HepG2 (cell line): ENCODE measurements around the gene GRHL3. TPM values are rescaled to one million over a fixed set of nuclear protein-coding genes. Genes with fewer than 3 reads are reported as not detected.

ENCODE experiments used
- ATAC-seq: fragments of 200-7000 bp; cut with Tn5 transposase; 3 replicates; pipeline ENCODE4 v1.9.1; 2020; ENCODE audit warnings: mild to moderate bottlenecking, moderate library complexity
- BruUV-seq: library from RNA; stranded (reverse); fragments of 400-500 nt; replicated peaks from 2 replicates; lab custom pipeline; 2021; lab: Mats Ljungman, UMichigan
- CTCF ChIA-PET: fragments of 300-600 bp; formaldehyde crosslinking; extraction: SDS; loops from one replicate; lab custom pipeline; 2021; ENCODE audit warnings: low total read pairs, inconsistent platforms, low intra/inter-chr PET ratio; lab: Yijun Ruan, JAX
- POLR2A ChIA-PET: fragments of 350-600 bp; sonication (Branson Sonifier 250); formaldehyde crosslinking; loops from one replicate; lab custom pipeline; 2020; ENCODE audit warnings: antibody characterized with exemption, inconsistent platforms; lab: Yijun Ruan, JAX
- DNase-seq: peaks from one replicate; pipeline ENCODE4 v3.0.0-alpha.2; 2015; ENCODE audit warnings: low spot score
- FAIRE-seq: peaks from 3 replicates; lab custom pipeline; 2011; peaks lifted over from hg19 to GRCh38; lab: Jason Lieb, UNC
- H2AFZ ChIP-seq: one replicate; pipeline ENCODE4 v1.6.1; 2011; ENCODE audit warnings: low read length, inconsistent platforms
- H3K27ac ChIP-seq: fragments of 300-600 bp; 3 replicates; pipeline ENCODE4 v1.8.0; 2011; ENCODE audit warnings: mixed run types, mild to moderate bottlenecking, mixed read lengths, low read length, inconsistent platforms; ENCODE audit not compliant: insufficient read depth; ENCODE audit errors: extremely low read length
- H3K27me3 ChIP-seq, 2 experiments: fragments of 200-600 bp in 1 of 2; 2 replicates in 1 of 2; 3 replicates in 1 of 2; pipeline versions ENCODE4 v1.6.0 to v1.8.0; 2011; ENCODE audit warnings: low read length in 2 of 2, mild to moderate bottlenecking in 2 of 2, moderate library complexity in 2 of 2, inconsistent platforms in 1 of 2; ENCODE audit not compliant: insufficient read depth in 2 of 2, control insufficient read depth in 1 of 2
- H3K36me3 ChIP-seq, 2 experiments: fragments of 200-600 bp in 1 of 2; replicated peaks in 1 of 2; 2 replicates in 1 of 2; 3 replicates in 1 of 2; pipeline versions ENCODE4 v1.5.1 to v1.8.0; 2011; ENCODE audit warnings: low read length in 2 of 2, inconsistent platforms in 1 of 2; ENCODE audit not compliant: insufficient read depth in 2 of 2, control insufficient read depth in 1 of 2
- H3K4me1 ChIP-seq: 2 replicates; pipeline ENCODE4 v1.5.1; 2012; ENCODE audit warnings: low read length, inconsistent platforms; ENCODE audit not compliant: insufficient read depth
- H3K4me2 ChIP-seq: 2 replicates; pipeline ENCODE4 v1.6.0; 2011; ENCODE audit warnings: low read depth, low read length, inconsistent platforms
- H3K4me3 ChIP-seq, 3 experiments: fragments of 200-600 bp in 1 of 3; sonication (generic), shearing (Covaris generic) in 1 of 3; replicated peaks in 1 of 3; 2 replicates each; pipeline ENCODE4 v1.5.1; 2011 to 2016; ENCODE audit warnings: low read length in 3 of 3, inconsistent platforms in 2 of 3, low read depth in 2 of 3, mild to moderate bottlenecking in 2 of 3, control low read depth in 1 of 3, mixed read lengths in 1 of 3; ENCODE audit not compliant: insufficient read depth in 1 of 3
- H3K79me2 ChIP-seq: one replicate; pipeline ENCODE4 v1.6.1; 2011; ENCODE audit warnings: low read length, inconsistent platforms; ENCODE audit not compliant: insufficient read depth
- H3K9ac ChIP-seq: 2 replicates; pipeline ENCODE4 v1.6.0; 2011; ENCODE audit warnings: mild to moderate bottlenecking, low read depth, low read length, inconsistent platforms; ENCODE audit not compliant: insufficient read depth
- H3K9me3 ChIP-seq: 2 replicates; pipeline ENCODE4 v1.5.1; 2012; ENCODE audit warnings: mild to moderate bottlenecking, low read length
- H4K20me1 ChIP-seq: 2 replicates; pipeline ENCODE4 v1.6.0; 2011; ENCODE audit warnings: inconsistent platforms, mild to moderate bottlenecking, low read length, moderate library complexity; ENCODE audit not compliant: insufficient read depth
- CCDC6 ChIP-seq: sonication (generic); formaldehyde crosslinking; IDR thresholded peaks from 2 replicates; pipeline ENCODE4 v1.8.1; 2022; ENCODE audit warnings: mild to moderate bottlenecking, missing genetic modification reagents, moderate library complexity
- NFE2 ChIP-seq: sonication (generic); formaldehyde crosslinking; IDR thresholded peaks from 2 replicates; pipeline ENCODE4 v1.4.0; 2020; ENCODE audit warnings: missing genetic modification reagents
- PRMT3 ChIP-seq: sonication (generic); formaldehyde crosslinking; IDR thresholded peaks from 2 replicates; pipeline ENCODE4 v1.8.1; 2022; ENCODE audit warnings: low read depth, mild to moderate bottlenecking, moderate library complexity, missing genetic modification reagents, borderline replicate concordance
- RBAK ChIP-seq: sonication (generic); formaldehyde crosslinking; IDR thresholded peaks from 2 replicates; pipeline ENCODE4 v1.5.1; 2020; ENCODE audit warnings: mild to moderate bottlenecking, missing genetic modification reagents
- ZFX ChIP-seq: sonication (generic); formaldehyde crosslinking; IDR thresholded peaks from 2 replicates; pipeline ENCODE4 v1.4.0; 2020; ENCODE audit warnings: mild to moderate bottlenecking, low read depth, missing genetic modification reagents, moderate library complexity
- ZMAT3 ChIP-seq: sonication (generic); formaldehyde crosslinking; conservative IDR thresholded peaks from 2 replicates; pipeline ENCODE4 v1.7.0; 2021; ENCODE audit warnings: missing genetic modification reagents
- ZNF24 ChIP-seq: fragments of 450-650 bp; IDR thresholded peaks from 2 replicates; pipeline ENCODE4 v1.6.1; 2017; ENCODE audit warnings: antibody characterized with exemption, mild to moderate bottlenecking
- ZNF383 ChIP-seq: sonication (generic); formaldehyde crosslinking; IDR thresholded peaks from 2 replicates; pipeline ENCODE4 v1.4.0; 2020; ENCODE audit warnings: missing genetic modification reagents, mild to moderate bottlenecking, borderline replicate concordance
- ZNF558 ChIP-seq: sonication (generic); formaldehyde crosslinking; IDR thresholded peaks from 2 replicates; pipeline ENCODE4 v1.9.0; 2022; ENCODE audit warnings: mild to moderate bottlenecking, missing genetic modification reagents, borderline replicate concordance
- ZNF589 ChIP-seq: sonication (generic); formaldehyde crosslinking; conservative IDR thresholded peaks from 2 replicates; pipeline ENCODE4 v1.8.0; 2022; ENCODE audit warnings: mild to moderate bottlenecking, moderate library complexity, missing genetic modification reagents
- ZNF768 ChIP-seq: sonication (generic); formaldehyde crosslinking; IDR thresholded peaks from 2 replicates; pipeline ENCODE4 v1.4.0; 2020; ENCODE audit warnings: missing genetic modification reagents
- ZNF792 ChIP-seq: IDR thresholded peaks from 2 replicates; pipeline ENCODE4 v1.6.1; 2016
- ZSCAN31 ChIP-seq: sonication (generic); formaldehyde crosslinking; IDR thresholded peaks from 2 replicates; pipeline ENCODE4 v1.5.0; 2020; ENCODE audit warnings: low read depth, mild to moderate bottlenecking, missing genetic modification reagents
- WGBS: methylation state at CpG from one replicate; pipeline ENCODE4 v1.1.6; 2017; ENCODE audit warnings: low lambda C conversion rate; 5-methylcytosine and 5-hydroxymethylcytosine counted together
- in situ Hi-C: cut with HindIII; loops from 2 replicates; pipeline ENCODE4 v1.10.0; 2017; ENCODE audit warnings: low pct_unique_long_range_greater_than_20kb; ENCODE audit not compliant: extremely low pct_ligation_motif_present
- intact Hi-C: fragments of 100-400 bp; cut with micrococcal nuclease; formaldehyde crosslinking; loops from one replicate; pipeline ENCODE4 v1.10.0; 2022; ENCODE audit not compliant: unreplicated experiment
- polyA plus RNA-seq, 8 experiments: library from polyadenylated mRNA; depleted of rRNA in 3 of 8; stranded (reverse) in 7 of 8; unstranded in 1 of 8; fragments of >200 nt; fragmentation: Illumina TruSeq in 4 of 8; extraction: Trizol in 4 of 8; gene quantifications; 2 replicates each; pipeline versions ENCODE4 v1.2.1 to v1.2.3, GENCODE V29; 2011 to 2016; ENCODE audit warnings: low read depth in 4 of 8, missing spikeins in 1 of 8, mixed read lengths in 1 of 8; ENCODE audit not compliant: insufficient read depth in 1 of 8
- total RNA-seq, 5 experiments: library from RNA; depleted of rRNA; stranded (reverse); fragments of >200 nt; fragmentation: Illumina TruSeq; extraction: Trizol; gene quantifications; 2 replicates each; pipeline ENCODE4 v1.2.3, GENCODE V29; 2016; ENCODE audit warnings: low read depth in 1 of 5
- TF ChIP-seq, protein P1 (sequence below): sonication (generic); formaldehyde crosslinking; IDR thresholded peaks from 2 replicates; pipeline ENCODE4 v1.5.1; 2020; ENCODE audit warnings: missing genetic modification reagents, mild to moderate bottlenecking, borderline replicate concordance
- TF ChIP-seq, protein P2 (sequence below): sonication (generic); formaldehyde crosslinking; IDR thresholded peaks from 2 replicates; pipeline ENCODE4 v1.4.0; 2020; ENCODE audit warnings: mild to moderate bottlenecking, missing genetic modification reagents, borderline replicate concordance

Gene GRHL3
- total and polyA plus RNA-seq, 2 of the 13 experiments (the other 11 are each of a cell fraction or from before 2014, with no cell fraction given) = not detected

DNA sequence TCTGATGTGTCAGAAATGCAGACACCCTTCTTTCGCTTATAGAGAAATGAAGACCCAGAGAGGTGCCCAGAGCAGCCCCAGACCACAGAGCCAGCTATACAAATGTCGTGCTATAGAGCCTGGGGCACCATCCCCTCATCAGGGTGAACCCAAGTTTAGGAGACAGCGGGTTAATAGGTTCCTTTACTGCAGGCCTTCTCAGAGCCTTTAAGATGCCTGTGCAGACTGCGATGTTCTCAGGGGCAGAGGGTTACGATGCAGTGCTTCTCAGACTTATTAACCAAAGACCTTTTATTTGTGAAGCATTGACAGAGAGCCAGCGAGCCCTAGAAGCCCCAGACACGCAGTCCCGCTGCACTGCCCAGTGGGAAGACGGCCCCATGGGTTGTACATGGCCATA lies 47.5 kb downstream of the GRHL3 start:
- Histone ChIP-seq H3K27me3 (no peaks in the 10 kb centered on the region), H3K4me3 (no peak overlapping the region), H3K27ac (no peak overlapping the region), H3K4me1 (no peaks in the 10 kb centered on the region), H3K36me3 (no peaks in the 10 kb centered on the region), H3K4me2 (no peak overlapping the region), H3K9ac (no peak overlapping the region)
- in situ Hi-C loops (no loop called here), intact Hi-C loops (no loop called here)
- DNase-seq = no peak
- 84% methylated on average over 9 of the region's 9 CpGs for WGBS
- CTCF ChIA-PET = no interaction called here
- FAIRE-seq = no peak
- TF ChIP-seq PRMT3 = no peak
- TF ChIP-seq ZMAT3 = no peak
- no peak for TF ChIP-seq ZNF383 (CRISPR knock-in tag)
- TF ChIP-seq CCDC6 = no peak
- no peak for TF ChIP-seq ZNF24
- no peak for TF ChIP-seq ZNF792 (CRISPR knock-in tag)
- TF ChIP-seq, protein P1, sequence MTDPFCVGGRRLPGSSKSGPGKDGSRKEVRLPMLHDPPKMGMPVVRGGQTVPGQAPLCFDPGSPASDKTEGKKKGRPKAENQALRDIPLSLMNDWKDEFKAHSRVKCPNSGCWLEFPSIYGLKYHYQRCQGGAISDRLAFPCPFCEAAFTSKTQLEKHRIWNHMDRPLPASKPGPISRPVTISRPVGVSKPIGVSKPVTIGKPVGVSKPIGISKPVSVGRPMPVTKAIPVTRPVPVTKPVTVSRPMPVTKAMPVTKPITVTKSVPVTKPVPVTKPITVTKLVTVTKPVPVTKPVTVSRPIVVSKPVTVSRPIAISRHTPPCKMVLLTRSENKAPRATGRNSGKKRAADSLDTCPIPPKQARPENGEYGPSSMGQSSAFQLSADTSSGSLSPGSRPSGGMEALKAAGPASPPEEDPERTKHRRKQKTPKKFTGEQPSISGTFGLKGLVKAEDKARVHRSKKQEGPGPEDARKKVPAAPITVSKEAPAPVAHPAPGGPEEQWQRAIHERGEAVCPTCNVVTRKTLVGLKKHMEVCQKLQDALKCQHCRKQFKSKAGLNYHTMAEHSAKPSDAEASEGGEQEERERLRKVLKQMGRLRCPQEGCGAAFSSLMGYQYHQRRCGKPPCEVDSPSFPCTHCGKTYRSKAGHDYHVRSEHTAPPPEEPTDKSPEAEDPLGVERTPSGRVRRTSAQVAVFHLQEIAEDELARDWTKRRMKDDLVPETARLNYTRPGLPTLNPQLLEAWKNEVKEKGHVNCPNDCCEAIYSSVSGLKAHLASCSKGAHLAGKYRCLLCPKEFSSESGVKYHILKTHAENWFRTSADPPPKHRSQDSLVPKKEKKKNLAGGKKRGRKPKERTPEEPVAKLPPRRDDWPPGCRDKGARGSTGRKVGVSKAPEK (CRISPR knock-in tag) = no peak
- TF ChIP-seq ZSCAN31 (CRISPR knock-in tag) = no peak
- TF ChIP-seq RBAK (CRISPR knock-in tag) = no peak
- no peak for TF ChIP-seq NFE2
- no peak for TF ChIP-seq ZNF768
- no peak for TF ChIP-seq ZNF558 (CRISPR knock-in tag)
- TF ChIP-seq, protein P2, sequence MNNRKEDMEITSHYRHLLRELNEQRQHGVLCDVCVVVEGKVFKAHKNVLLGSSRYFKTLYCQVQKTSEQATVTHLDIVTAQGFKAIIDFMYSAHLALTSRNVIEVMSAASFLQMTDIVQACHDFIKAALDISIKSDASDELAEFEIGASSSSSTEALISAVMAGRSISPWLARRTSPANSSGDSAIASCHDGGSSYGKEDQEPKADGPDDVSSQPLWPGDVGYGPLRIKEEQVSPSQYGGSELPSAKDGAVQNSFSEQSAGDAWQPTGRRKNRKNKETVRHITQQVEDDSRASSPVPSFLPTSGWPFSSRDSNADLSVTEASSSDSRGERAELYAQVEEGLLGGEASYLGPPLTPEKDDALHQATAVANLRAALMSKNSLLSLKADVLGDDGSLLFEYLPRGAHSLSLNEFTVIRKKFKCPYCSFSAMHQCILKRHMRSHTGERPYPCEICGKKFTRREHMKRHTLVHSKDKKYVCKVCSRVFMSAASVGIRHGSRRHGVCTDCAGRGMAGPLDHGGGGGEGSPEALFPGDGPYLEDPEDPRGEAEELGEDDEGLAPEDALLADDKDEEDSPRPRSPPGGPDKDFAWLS (CRISPR knock-in tag) = no peak
- no peak for TF ChIP-seq ZNF589 (CRISPR knock-in tag)
- TF ChIP-seq ZFX (CRISPR knock-in tag) = no peak
- TF ChIP-seq, all 625 proteins: peak for 0
- H3K79me2 ChIP-seq = no peaks in the 10 kb centered on the region
- H3K9me3 ChIP-seq = no peaks in the 10 kb centered on the region
- no peaks in the 10 kb centered on the region for H4K20me1 ChIP-seq
- no peak for ATAC-seq
- H2AFZ ChIP-seq = no peak overlapping the region
- BruUV-seq = no TSS peak
- POLR2A ChIA-PET = no interaction called here
